Gastroesophageal sphincter (tissue), 3 donors: ENCODE results near the gene KIAA1958.

Experiments used
- EP300 ChIP-seq: sonication (generic); formaldehyde crosslinking; IDR thresholded peaks from one replicate; pipeline ENCODE4 v1.6.1; 2017; ENCODE audit warnings: antibody characterized with exemption, mild to moderate bottlenecking
- POLR2A ChIP-seq, 2 donors: fragments of 450-650 bp; IDR thresholded peaks; one replicate each; pipeline ENCODE4 v1.6.1; 2017; ENCODE audit warnings: antibody characterized with exemption in 2 of 2, mild to moderate bottlenecking in 2 of 2, moderate library complexity in 1 of 2
- POLR2AphosphoS5 ChIP-seq: sonication (generic); formaldehyde crosslinking; IDR thresholded peaks from one replicate; pipeline ENCODE4 v1.6.1; 2017; ENCODE audit warnings: antibody characterized with exemption
- TF ChIP-seq, protein P1 (sequence below), 4 experiments: fragments of 200-600 bp in 2 of 4; fragments of 450-650 bp in 2 of 4; sonication (generic) in 1 of 4; IDR thresholded peaks; one replicate each; pipeline ENCODE4 v1.5.1; 2017 to 2019; ENCODE audit warnings: antibody characterized with exemption in 4 of 4, mild to moderate bottlenecking in 2 of 4, moderate library complexity in 2 of 4

GRCh38 chr9:112586599-112587155 is 100.0 kb downstream of the KIAA1958 start:
- TF ChIP-seq, protein P1, sequence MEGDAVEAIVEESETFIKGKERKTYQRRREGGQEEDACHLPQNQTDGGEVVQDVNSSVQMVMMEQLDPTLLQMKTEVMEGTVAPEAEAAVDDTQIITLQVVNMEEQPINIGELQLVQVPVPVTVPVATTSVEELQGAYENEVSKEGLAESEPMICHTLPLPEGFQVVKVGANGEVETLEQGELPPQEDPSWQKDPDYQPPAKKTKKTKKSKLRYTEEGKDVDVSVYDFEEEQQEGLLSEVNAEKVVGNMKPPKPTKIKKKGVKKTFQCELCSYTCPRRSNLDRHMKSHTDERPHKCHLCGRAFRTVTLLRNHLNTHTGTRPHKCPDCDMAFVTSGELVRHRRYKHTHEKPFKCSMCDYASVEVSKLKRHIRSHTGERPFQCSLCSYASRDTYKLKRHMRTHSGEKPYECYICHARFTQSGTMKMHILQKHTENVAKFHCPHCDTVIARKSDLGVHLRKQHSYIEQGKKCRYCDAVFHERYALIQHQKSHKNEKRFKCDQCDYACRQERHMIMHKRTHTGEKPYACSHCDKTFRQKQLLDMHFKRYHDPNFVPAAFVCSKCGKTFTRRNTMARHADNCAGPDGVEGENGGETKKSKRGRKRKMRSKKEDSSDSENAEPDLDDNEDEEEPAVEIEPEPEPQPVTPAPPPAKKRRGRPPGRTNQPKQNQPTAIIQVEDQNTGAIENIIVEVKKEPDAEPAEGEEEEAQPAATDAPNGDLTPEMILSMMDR (IDR thresholded peaks at IDR 0.05) = no peak
- TF ChIP-seq POLR2AphosphoS5 = no peak
- TF ChIP-seq POLR2A (IDR thresholded peaks at IDR 0.05) = no peak
- no peak for TF ChIP-seq EP300
